Measurements from ENCODE around the gene RTP2. TPM values are rescaled to one million over a fixed set of nuclear protein-coding genes. Genes with fewer than 3 reads are reported as not detected.

The RTP2 gene
- total RNA-seq, 2 experiments from 2014 or later: not detected

DNA sequence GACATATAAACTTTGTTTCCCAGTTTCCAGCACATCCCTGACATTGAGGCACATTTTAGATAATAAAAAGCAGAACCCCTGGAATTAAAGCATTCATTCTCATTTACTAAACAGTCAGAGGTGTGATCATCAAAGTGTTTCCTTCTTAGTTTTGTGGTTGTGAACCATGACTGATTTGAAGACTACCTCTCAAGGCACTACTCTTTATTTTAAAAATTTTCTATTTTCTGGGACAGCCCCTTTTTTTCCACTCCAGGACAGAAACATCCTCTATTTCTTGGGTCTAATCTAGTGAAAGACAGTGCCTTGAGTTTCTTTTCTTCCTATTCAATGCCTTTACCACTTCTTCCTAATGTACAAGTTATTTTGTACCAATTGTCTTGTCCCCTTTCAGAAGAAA, 37.3 kb downstream of the RTP2 start:
- H3K27me3 Mint-ChIP-seq: peaks cover 46% of the 10 kb centered on the region
- H3K9me3 Mint-ChIP-seq: no peaks in the 10 kb centered on the region
- POLR2A ChIA-PET: no interaction called here
- no peak overlapping the region for H3K4me3 Mint-ChIP-seq
- ATAC-seq (ENCODE audit: low read depth) (no peak), DNase-seq (no peak)
- H3K36me3 Mint-ChIP-seq: no peaks in the 10 kb centered on the region
- H3K27ac Mint-ChIP-seq: no peak overlapping the region
- H3K4me1 Mint-ChIP-seq: no peaks in the 10 kb centered on the region

DNA sequence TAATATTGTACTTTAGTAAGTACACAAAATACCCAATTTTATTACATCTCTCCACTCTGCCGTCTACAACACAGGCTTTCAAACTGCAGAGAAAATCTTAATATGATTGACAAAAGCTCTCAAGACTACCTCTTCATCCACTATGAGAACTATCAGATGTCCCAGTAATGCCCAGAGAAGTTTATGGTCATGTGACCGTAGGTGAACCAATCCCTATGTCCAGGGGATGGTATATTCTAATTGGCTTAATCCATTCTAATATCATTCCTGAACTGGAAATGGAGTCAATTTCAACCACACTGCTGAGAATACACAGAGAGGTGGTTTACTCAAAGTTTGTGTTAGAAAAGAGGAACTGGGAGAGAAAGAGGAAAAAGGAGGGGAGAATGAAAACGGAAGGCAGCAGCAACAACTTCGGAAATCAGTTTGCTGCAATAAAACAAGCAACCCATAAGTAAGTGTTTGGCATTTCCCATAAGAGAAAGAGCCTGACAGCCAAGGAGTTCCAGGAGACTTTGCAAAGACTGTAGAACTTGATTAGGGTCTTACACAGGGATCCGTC, 39.4 kb downstream of the RTP2 start:
- POLR2A ChIA-PET: no interaction called here
- Mint-ChIP-seq H3K27ac (no peak overlapping the region), H3K4me1 (no peaks in the 10 kb centered on the region), H3K9me3 (no peaks in the 10 kb centered on the region), H3K36me3 (no peaks in the 10 kb centered on the region), H3K27me3 (peaks cover 35% of the 10 kb centered on the region), H3K4me3 (no peak overlapping the region)
- DNase-seq: no peak
- no peak for ATAC-seq (ENCODE audit: low read depth)

DNA sequence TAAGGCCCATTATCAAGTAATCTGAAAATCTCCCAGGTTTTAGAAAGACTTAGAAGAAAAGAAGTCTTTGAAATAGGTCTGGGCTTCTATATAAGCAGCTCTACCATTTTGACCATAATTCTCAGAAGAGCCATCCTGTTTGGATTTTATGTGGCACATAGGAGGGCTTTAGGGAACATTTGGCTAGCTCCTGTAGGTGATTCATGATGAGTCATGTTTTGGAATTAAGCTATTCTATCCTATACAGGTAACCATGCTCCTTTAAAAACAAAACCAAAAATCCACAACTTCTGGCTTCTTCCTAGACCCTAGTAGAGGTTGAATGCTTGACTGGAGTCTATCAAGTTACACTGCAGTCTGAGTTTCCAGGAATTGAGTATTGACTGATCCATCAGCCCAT, 41.1 kb downstream of the RTP2 start:
- Mint-ChIP-seq H3K9me3 (no peaks in the 10 kb centered on the region), H3K27ac (no peak overlapping the region), H3K4me1 (no peaks in the 10 kb centered on the region), H3K36me3 (no peaks in the 10 kb centered on the region), H3K4me3 (no peak overlapping the region), H3K27me3 (peaks cover 33% of the 10 kb centered on the region)
- DNase-seq: no peak
- ATAC-seq (ENCODE audit: low read depth): no peak
- POLR2A ChIA-PET: no interaction called here

DNA sequence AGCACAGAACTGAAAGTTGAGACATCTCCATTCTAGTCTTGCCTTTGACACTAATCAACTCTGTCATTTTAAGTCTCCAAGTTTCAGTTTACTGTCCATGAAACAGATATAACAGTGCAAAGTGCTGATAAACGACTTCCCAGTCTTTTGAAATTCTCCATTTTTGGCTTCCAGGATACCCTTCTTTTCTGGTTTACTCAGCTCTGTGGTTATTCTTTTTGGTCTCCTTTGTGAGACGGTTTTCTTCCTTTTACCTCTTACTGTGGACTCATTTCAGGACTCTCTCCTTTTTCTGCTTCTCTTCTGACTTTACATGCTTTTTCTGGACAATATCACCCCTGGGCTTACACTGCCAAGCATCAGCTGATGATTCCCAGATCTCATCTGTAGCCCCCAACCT, 51.1 kb downstream of the RTP2 start:
- Mint-ChIP-seq H3K27me3 (peaks cover 27% of the 10 kb centered on the region), H3K9me3 (no peaks in the 10 kb centered on the region), H3K36me3 (no peaks in the 10 kb centered on the region), H3K4me1 (no peaks in the 10 kb centered on the region), H3K4me3 (no peak overlapping the region), H3K27ac (no peak overlapping the region)
- DNase-seq (no peak), ATAC-seq (ENCODE audit: low read depth) (no peak)
- POLR2A ChIA-PET: no interaction called here

Other genes with a start within 250 kb of the RTP2 start
- not detected for gene SST, start 32.2 kb downstream of the RTP2 start, total RNA-seq
- 10 to 100 TPM; 32.1 to 34.0 TPM for gene BCL6, start 42.9 kb upstream of the RTP2 start, total RNA-seq

All from activated naive CD8-positive, alpha-beta T cell treated with anti-CD3 and anti-CD28 coated beads, Interleukin-2, amount 10 ng/mL, durations not matched to agents 7 days and 5 days (primary cell).